GM19468 (cell line): Measurements from ENCODE around the gene GAB2.

Source experiments
- ATAC-seq: cut with Tn5 transposase; IDR thresholded peaks from one replicate; pipeline ENCODE4 v1.9.1; 2021; ENCODE audit warnings: mild to moderate bottlenecking, moderate library complexity, moderate number of reproducible peaks; ENCODE audit not compliant: unreplicated experiment; ENCODE audit errors: extremely low read depth

Gene GAB2

DNA sequence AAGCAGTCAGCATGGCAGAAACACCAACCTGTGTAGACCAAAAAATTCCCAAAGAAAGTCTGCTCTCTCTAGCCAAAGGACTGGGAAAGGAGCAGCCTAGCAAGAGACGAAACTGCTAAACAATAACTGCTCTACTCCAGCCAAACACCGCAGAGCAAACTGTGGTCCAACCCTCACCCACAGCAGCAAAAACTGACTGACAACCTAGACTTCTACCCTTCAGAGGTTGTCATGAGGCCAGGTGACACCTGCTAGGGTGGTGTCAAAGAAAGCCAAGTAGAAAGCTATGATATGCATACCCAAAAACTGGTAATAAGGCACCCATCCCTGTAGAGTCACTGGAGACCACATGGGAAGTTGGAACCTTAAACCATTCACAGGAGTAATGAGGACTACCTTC, 11.8 kb downstream of the GAB2 start:
- ATAC-seq, result no peak

DNA sequence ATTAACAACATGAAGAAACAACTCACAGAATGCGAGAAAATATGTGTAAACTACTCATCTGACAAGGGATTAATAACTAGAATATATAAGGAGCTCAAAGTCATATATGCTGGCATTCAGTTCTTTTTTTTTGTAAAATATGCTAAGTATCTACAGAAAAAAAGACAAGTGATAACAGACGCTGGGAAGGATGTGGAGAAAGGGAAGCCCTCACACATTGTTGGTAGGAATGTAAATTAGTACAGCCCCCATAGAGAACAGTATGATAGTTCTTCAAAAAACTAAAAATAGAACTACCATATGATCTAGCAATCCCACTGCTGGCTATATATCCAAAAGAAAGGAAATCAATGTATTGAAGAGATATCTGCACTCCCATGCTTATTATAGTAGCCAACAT, 13.8 kb downstream of the GAB2 start:
- ATAC-seq, result no peak

DNA sequence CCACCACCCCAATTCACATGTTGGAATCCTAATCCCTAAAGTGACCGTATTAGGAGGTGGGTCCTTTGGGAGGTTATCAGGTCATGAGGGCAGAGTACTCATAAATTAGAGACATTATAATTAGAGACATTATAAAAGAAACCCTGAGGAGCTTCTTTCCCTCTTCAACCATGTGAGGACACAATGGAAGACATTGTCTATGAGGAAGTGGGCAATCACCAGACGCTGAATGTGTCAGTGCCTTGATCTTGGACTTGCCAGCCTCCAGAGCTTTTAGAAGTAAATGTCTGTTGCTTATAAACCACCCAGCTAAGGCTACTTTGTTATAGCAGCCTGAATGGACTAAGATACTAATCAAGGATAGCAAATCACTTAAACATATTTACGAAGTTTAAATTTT, 14.8 kb downstream of the GAB2 start:
- no peak for ATAC-seq

DNA sequence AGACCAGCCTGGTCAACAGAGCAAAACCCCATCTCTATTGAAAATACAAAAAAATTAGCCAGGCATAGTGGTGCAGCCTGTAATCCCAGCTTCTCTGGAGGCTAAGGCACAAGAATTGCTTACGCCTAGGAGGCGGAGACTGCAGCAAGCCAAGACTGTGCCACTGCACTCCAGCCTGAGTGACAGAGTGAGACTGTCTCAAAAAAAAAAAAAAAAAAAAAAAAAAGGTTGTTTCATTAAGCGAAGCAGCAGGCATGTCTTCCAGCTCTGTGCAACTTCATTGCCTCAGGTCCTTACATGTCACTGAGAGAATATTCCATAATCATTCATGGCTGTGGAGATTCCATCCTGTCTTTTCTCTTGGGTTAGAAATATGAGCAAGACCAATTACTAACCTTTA, 16.9 kb downstream of the GAB2 start:
- ATAC-seq, result no peak

DNA sequence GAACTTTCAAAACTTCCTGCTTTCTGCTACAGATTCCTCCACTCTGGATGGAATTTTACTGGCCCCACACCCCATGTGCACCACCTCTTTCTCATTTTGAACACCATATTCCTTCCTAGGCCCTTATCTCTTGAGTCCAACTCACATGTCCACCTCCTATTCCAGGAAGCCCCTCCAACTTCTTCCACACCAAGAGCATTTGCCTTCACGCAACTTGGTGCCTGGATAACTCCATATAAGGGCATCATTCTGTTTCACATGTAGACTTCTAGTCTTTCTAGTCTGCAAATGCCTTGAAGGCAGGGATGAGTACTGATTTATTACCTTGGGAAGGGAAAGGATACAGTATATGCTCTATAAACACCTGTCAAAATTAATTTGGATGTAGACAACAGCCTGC, 17.5 kb downstream of the GAB2 start:
- ATAC-seq, result no peak

DNA sequence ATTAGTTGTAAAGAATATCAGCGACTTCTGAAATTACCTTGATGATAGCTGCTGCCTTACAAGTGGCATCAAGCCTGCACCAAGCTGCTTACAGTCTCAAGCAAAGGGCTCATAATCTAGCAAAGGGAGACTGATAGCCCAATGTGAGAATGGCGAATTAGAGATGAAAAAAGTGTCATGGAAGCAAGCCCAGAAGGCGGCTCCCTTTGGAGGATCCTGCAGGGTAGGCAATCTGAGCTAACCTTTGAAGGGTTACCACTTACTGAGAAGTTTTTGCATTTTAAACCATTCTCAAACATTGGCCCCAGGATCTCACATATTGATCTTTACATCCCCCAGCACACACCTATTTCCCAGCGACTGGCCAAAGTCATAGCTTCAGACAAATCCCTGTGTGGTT, 18.5 kb downstream of the GAB2 start:
- no peak for ATAC-seq

DNA sequence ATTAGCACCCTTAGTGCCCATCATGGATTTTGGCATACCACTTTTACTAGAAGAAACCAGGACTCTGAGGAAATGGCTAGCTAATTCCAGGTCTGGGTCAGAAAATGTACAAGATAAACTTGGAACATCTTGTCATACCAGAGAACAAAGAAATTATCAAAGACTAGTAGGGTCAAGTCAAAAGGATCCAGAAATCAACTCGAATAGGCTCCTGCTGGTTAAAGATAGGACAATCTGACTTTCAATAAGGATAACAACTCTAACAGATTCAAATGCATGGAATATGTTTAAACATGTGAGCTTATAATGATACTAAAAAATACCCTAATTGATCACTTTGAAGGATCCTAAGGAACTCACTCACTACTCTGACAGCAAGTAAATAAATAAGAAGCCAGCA, 18.9 kb downstream of the GAB2 start:
- no peak for ATAC-seq

DNA sequence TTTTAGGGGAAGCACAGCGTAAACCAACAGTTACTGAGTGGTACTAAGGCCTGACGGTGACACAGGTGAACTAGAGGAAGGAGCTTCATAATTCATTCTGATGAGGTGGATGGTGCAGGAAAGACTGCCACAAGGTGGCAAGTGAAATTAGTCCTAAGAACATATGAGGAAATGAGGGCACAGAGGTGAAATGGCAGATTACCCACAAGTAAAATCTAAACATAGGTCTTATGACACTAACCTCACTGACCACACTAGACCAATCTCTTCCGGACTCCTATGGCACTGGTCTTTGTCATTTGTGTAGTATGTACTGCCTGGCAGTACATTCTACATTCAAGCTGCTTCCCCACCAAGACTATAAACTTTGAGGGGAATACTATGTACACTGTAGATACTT, 20.2 kb downstream of the GAB2 start:
- ATAC-seq, result peak; percentile 58

DNA sequence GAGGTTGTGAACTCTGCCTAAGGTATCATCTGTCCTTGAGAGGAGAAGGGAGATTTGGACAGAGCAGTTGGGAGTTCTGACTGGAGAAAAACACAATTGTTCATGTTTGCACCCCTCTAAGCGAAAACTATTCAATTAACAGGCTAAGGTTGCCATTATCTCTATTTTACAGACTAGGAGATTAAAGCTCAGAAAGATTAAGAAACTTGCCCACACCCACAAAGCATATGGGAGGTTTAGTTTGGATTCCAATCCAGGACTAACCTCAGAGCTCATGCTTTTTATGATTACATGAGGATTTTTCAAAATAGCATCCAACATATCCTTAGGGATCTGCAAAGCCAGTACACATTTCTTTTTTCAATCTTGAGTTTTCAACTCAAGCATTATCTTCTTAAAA, 22.0 kb downstream of the GAB2 start:
- ATAC-seq, result no peak

DNA sequence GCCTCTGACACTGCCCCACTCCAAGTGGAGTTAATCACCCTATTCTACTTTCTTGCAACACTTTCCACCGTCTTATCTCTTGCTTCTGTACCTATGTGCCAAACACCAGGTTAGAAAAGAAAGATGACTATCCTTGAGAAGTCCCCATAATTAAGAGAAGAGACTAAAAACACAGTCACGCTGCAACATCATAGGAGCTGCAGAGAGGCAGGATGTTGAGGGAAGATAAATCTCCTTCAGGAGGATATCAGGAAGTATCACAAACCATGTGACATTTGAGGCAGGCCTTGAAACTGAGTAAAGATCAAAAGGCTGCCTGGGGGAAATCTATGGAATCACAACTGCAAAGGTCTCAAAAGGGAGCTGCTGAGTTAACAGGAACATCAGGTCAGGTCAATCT, 24.8 kb downstream of the GAB2 start:
- no peak for ATAC-seq

DNA sequence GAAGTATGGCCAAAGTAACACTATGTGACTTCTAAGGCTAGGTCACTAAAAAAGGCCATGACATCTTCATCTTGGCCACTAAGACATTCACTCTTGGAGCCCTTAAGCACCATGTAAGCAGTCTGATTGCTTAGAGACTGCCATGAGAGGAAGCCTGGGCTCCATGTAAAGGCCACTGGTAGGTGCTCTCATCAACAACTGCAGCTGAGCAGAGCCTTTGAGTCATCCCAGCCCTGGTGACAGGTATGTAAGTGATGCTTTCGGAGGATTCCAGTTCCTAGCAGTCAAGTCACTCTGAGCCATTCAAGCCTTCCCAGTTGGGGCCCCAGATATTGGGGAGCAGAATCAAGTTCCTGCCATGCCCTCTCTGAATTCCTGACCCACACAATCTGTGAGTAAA, 26.2 kb downstream of the GAB2 start:
- no peak for ATAC-seq

DNA sequence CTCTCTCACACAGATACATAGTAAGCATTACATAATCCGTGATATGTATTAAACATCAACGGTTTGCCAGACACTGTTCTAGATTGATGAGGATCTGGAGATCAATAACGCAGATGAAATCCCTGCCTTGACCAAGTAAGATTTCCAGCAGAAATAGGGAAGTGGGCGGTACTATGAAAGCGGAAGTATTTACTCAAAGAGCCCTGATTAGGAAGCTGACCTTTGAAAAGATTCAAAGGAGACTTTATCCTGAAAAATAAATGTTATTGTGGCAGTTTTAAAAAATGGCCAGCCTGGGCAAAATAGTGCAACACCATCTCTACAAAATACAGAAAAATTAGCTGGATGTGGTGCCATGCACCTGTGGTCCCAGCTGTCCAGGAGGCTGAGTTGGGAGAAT, 26.8 kb downstream of the GAB2 start:
- no peak for ATAC-seq

DNA sequence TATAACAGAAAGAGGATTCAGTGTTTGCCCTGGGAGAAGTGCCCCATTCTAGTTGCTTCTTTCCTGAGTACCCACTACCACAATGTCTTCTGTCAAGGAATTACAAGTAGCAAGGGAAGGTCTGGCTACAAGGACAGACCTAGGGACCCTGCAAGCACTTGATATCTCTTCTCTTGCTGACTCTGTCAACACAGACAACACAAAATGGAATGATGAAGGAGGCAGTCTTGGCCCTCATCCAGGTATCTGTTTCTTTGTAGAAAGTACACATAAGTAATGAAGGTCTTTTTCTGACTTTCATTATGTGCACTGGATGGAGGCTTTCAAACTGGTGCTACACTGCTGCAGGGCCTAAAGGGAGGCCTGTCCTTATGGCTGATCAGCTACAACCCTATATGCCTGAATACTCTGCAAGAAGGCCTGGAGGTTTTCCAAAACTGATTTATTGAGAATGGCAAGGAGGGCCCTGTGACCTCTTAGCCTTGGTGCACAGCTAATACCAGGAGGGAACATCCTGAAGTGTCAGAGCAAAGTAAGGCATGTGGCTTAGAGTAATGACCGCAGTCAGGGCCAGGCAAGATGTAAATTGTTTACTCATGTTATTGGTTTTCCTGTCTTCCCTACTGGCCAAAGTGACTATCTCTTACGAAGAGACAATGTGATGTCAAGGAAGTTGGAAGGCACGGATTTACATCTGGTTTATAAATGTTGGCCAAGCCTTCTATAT, 31.2 kb downstream of the GAB2 start:
- no peak for ATAC-seq

DNA sequence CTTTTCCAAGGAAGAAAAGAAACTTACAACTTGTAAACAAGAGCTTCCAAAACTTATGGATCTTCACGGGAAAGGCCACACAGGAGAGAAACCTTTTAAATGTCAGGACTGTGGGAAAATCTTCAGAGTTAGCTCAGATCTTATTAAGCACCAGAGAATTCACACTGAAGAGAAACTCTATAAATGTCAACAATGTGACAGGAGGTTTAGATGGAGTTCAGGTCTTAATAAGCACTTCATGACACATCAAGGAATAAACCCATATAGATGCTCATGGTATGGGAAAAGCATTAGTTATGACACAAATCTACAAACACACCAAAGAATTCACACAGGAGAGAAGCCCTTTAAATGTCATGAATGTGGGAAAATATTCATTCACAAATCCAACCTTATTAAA, 32.4 kb downstream of the GAB2 start:
- ATAC-seq, result no peak

DNA sequence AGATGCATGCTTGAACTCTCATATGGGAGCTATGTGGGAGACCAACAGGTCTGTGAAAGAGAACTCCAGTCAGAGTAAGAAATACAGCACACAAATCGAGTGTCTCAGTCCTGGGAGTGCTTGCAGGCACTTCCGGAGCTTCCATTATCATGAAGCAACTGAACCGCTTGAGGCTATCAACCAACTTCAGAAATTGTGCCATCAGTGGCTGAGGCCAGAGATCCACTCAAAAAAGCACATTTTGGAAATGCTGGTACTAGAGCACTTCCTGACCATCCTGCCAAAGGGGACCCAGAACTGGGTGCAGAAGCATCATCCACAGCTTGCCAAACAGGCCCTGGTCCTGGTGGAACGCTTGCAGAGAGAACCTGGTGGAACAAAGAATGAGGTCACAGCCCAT, 33.4 kb downstream of the GAB2 start:
- ATAC-seq, result no peak

DNA sequence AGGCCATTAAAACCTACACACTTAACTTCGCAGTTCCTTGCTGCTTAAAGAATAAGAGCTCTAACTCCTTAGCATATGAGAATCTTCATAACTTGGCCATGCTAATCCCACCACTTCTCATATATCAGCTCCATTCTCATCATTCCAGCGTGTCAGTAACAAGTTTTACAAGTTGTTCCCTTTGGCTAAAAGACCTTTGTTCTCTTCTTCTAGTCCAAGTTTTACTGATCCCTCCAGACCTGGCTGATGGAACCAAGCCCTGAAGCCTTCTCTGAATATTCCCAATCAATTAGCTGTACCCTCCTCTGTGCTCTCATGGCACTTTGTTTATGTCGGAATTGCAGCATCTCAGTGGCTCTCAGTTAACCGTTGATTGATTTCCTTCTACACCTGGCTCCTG, 35.8 kb downstream of the GAB2 start:
- no peak for ATAC-seq

DNA sequence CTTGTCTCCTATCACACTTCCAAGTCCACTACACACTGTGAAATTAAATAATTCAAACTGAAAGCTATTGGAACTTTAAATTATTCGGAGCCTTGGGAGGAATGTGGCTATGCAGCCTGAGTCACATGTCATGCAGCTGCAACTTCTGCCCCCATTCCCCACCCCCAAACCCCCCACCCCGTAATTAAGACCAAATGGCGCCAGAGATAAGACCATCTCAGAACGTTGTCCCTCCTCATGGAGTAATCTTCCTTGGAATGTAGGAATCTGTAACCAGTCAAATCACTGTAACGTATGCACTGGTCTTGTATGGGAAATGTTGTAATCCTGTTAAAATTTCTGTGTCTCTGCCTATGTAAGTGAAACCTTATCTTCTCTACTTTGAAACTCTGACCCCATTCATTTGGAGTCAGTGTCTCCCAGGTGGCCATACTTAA, 37.0 kb downstream of the GAB2 start:
- ATAC-seq, result no peak

DNA sequence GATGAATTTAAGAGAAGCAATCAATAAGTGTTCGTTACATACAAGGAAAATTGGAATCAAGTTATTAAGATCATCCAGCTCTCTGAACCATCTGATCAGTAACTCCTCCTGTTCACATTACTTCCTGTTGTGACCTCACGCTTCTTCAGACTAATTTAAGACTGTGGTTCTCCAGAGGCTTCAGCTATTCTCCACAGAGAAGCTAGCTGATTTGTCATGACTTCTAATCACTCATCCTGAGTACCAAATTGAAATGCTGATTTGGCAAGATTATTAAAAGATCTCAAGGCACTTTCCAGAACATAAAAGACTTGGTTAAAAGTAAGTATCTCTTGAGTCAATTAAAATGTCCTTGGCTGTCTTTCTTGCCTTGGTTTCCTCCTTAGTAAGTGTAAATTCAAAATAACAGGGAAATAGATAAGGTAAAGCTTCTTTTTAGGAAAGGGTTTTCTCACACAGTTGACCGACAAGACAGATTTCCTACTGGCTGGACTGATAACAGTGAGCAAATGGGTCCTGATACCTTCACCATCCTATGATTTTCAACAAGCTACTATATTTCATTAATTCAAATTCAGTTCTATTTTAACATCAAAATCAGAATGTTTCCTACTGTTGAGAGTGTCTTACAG, 38.5 kb downstream of the GAB2 start:
- ATAC-seq, result no peak

DNA sequence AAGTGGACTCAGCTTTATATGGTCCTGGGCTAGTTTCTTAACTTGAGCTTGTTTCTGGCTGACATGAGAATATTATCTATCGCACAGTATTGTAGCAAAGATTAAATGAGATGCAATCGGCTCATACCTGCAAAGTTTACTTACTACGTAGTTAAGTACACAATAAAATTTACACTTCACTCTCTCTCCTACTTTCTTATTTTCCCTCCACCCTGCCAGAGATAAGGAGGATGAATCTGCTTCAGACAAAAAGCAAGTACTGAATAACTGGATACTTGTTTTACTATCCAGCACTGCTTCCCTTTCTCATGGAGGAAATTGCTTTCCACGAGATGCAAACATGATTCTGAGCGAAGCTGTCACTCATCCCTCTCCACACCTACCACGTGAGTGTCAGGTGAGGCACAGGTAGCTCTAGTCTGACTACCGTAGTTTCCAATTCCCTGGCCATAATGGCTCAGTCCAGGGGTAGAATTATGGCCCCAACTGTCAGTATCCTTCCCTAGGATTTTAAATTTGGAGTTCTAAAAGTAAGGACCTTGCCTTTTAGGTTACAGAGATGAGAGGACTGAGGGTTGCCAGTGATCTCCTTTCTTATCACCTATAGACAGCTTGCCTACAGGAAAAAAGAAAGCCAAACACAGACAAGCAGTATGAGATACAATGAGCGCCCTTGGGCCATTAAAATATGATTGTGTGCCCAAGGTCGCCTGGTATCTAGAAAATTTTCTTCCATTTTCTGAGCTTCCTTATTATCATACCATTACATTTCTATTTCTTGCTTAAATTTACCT, 39.8 kb downstream of the GAB2 start:
- ATAC-seq, result no peak

DNA sequence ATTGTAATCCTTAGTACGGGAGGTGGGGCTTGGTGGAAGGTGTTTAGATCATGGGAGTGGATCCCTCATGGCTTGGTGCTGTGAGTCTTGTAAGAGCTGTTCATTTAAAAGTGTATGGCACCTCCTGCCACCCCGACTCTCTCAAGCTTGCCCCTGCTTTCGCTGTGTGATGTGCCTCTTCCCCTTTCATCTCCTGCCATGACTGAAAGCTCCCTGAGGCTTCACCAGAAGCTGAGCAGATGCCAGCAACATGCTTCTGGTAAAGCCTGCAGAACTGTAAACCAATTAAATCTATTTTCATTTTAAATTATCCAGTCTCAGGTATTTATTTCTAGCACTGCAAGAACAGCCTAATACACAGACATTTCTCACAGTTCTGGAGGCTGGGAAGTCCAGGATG, 40.8 kb downstream of the GAB2 start:
- no peak for ATAC-seq

DNA sequence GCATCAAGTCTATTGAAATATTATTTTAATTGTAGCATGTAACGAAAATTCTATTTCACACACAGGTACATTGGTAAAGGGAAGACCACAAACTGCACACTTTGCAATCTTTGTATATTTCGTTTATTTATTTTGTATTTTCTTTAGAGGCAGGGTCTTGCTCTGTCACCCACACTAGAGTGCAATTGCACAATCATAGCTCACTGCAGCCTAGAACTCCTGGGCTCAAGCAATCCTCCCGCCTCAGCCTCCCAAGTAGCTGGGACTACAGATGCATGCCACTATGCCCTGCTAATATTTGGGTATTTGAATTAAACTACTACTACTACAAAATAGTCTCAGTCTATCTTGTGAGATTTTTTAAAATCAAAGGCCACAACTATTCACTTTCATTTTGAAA, 42.7 kb downstream of the GAB2 start:
- ATAC-seq, result no peak
